GM18951 (cell line): Measurements from ENCODE around the gene ANP32B.
A peak's percentile ranks its signal among the peaks of the same experiment; 100 is the strongest.
"Not testable (repeated sequence)": the region's sequence is repeated elsewhere in the genome, so short reads cannot be mapped to it uniquely, and the experiment has no call there.

Experiments
- POLR2A ChIP-seq: IDR thresholded peaks from 4 replicates; pipeline ENCODE4 v1.6.1; 2011; ENCODE audit warnings: mild to moderate bottlenecking; ENCODE audit not compliant: insufficient read length, insufficient read depth; ENCODE audit errors: extremely low read depth
- in situ Hi-C: fragments of 300-500 bp; cut with MboI; formaldehyde crosslinking; loops from one replicate; pipeline ENCODE4 v1.12.0; 2022; ENCODE audit warnings: low sequenced_read_pairs, mixed read lengths, inconsistent platforms; ENCODE audit not compliant: unreplicated experiment

Gene ANP32B

GRCh38 chr9:97975376-97975775, 7.8 kb upstream of the ANP32B start:
- in situ Hi-C loops: no loop called here
- no peak for TF ChIP-seq POLR2A

GRCh38 chr9:97976633-97977032, 6.5 kb upstream of the ANP32B start:
- in situ Hi-C loops: not testable (repeated sequence)

- TF ChIP-seq POLR2A: no peak
- in situ Hi-C loops: no loop called here
Observed at GRCh38 chr9:97978371-97979130, 4.6 kb upstream of the ANP32B start.

- no peak for TF ChIP-seq POLR2A
- in situ Hi-C loops: no loop called here
Observed at GRCh38 chr9:97979788-97980478, 3.2 kb upstream of the ANP32B start.

GRCh38 chr9:97980479-97980803, 2.7 kb upstream of the ANP32B start:
- in situ Hi-C loops: no loop called here
- no peak for TF ChIP-seq POLR2A

- no peak for TF ChIP-seq POLR2A
- in situ Hi-C loops: no loop called here
Observed at GRCh38 chr9:97980918-97981845, 2.0 kb upstream of the ANP32B start.

- TF ChIP-seq POLR2A: no peak
- in situ Hi-C loops: no loop called here
Observed at GRCh38 chr9:97981846-97982682, 1.1 kb upstream of the ANP32B start.

GRCh38 chr9:97983589-97984187, 547 bp downstream of the ANP32B start:
- TF ChIP-seq POLR2A: no peak
- in situ Hi-C loops: no loop called here

- TF ChIP-seq POLR2A: peak; percentile 73
- in situ Hi-C loops: no loop called here
Observed at GRCh38 chr9:97984188-97985057, 1.3 kb downstream of the ANP32B start.

GRCh38 chr9:97985058-97985861, 2.1 kb downstream of the ANP32B start:
- no peak for TF ChIP-seq POLR2A
- in situ Hi-C loops: no loop called here

GRCh38 chr9:97987487-97987886, 4.3 kb downstream of the ANP32B start:
- in situ Hi-C loops: no loop called here
- TF ChIP-seq POLR2A: no peak
